SK-N-SH treated with all-trans-retinoic acid at 6 μM for 48 hours (cell line): ENCODE measurements around the gene CR1.
"Not testable (repeated sequence)": the region's sequence is repeated elsewhere in the genome, so short reads cannot be mapped to it uniquely, and the experiment has no call there.

Source experiments
- CSDC2 ChIP-seq: fragments of 250-450 bp; sonication (Bioruptor Pico); IDR thresholded peaks from 2 replicates; pipeline ENCODE4 v1.5.0; 2020; ENCODE audit warnings: mild to moderate bottlenecking, moderate library complexity
- TF ChIP-seq, protein P1 (sequence below): fragments of 250-450 bp; sonication (Bioruptor Pico); IDR thresholded peaks from 2 replicates; pipeline ENCODE4 v1.5.0; 2020; ENCODE audit warnings: mild to moderate bottlenecking, moderate library complexity

DNA sequence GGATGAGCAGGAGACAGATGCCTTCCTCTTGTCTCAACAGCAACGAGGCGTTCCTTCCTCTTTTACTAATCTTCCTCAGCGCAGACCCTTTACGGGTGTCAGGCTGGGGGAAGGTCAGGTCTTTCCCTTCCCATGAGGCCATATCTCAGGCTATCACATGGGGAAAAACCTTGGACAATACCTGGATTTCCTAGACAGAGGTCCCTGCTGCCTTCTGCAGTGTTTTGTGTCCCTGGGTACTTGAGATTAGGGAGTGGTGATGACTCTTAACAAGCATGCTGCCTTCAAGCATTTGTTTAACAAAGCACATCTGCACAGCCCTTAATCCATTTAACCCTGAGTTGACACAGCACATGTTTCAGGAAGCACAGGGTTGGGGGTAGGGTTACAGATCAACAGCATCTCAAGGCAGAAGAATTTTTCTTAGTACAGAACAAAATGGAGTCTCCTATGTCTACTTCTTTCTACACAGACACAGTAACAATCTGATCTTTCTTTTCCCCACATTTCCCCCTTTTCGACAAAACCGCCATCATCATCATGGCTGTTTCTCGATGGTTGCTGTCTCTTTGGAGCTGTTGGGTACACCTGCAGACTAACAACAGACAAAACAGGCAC is 139.7 kb downstream of the CR1 start:
- TF ChIP-seq, protein P1, sequence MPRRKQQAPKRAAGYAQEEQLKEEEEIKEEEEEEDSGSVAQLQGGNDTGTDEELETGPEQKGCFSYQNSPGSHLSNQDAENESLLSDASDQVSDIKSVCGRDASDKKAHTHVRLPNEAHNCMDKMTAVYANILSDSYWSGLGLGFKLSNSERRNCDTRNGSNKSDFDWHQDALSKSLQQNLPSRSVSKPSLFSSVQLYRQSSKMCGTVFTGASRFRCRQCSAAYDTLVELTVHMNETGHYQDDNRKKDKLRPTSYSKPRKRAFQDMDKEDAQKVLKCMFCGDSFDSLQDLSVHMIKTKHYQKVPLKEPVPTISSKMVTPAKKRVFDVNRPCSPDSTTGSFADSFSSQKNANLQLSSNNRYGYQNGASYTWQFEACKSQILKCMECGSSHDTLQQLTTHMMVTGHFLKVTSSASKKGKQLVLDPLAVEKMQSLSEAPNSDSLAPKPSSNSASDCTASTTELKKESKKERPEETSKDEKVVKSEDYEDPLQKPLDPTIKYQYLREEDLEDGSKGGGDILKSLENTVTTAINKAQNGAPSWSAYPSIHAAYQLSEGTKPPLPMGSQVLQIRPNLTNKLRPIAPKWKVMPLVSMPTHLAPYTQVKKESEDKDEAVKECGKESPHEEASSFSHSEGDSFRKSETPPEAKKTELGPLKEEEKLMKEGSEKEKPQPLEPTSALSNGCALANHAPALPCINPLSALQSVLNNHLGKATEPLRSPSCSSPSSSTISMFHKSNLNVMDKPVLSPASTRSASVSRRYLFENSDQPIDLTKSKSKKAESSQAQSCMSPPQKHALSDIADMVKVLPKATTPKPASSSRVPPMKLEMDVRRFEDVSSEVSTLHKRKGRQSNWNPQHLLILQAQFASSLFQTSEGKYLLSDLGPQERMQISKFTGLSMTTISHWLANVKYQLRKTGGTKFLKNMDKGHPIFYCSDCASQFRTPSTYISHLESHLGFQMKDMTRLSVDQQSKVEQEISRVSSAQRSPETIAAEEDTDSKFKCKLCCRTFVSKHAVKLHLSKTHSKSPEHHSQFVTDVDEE = not testable (repeated sequence)
- TF ChIP-seq CSDC2 (CRISPR knock-in tag) = not testable (repeated sequence)
